Hematopoietic multipotent progenitor cell treated with erythropoietin and hydrocortisone succinate and interleukin-3 and kit ligand, for 17 days (in vitro differentiated cells): ENCODE measurements around the gene PLCB4.

Experiments
- DNase-seq: peaks from one replicate; pipeline ENCODE4 v3.0.0-alpha.2; 2015; ENCODE audit warnings: low spot score

PLCB4 gene

GRCh38 chr20:9270831-9271230 lies 201.9 kb downstream of the PLCB4 start:
- no peak for DNase-seq

- no peak for DNase-seq
These were observed 208.1 kb downstream of the PLCB4 start for GRCh38 chr20:9276966-9277468.

- DNase-seq, result no peak
These were observed 211.1 kb downstream of the PLCB4 start for GRCh38 chr20:9279918-9280401.

- DNase-seq, result no peak
These were observed 211.8 kb downstream of the PLCB4 start for GRCh38 chr20:9280666-9281065.

GRCh38 chr20:9281803-9282202 lies 212.9 kb downstream of the PLCB4 start:
- DNase-seq, result no peak

- DNase-seq, result no peak
These were observed 216.7 kb downstream of the PLCB4 start for GRCh38 chr20:9285617-9286016.

GRCh38 chr20:9286501-9287461 lies 217.9 kb downstream of the PLCB4 start:
- no peak for DNase-seq

- DNase-seq, result no peak
These were observed 218.9 kb downstream of the PLCB4 start for GRCh38 chr20:9287826-9288225.

- DNase-seq, result no peak
These were observed 221.4 kb downstream of the PLCB4 start for GRCh38 chr20:9290331-9290730.

GRCh38 chr20:9293145-9293544 lies 224.3 kb downstream of the PLCB4 start:
- DNase-seq, result no peak

- no peak for DNase-seq
These were observed 225.2 kb downstream of the PLCB4 start for GRCh38 chr20:9294041-9294440.

- no peak for DNase-seq
These were observed 230.0 kb downstream of the PLCB4 start for GRCh38 chr20:9298906-9299305.

- no peak for DNase-seq
These were observed 231.2 kb downstream of the PLCB4 start for GRCh38 chr20:9300080-9300479.

GRCh38 chr20:9300534-9300933 lies 231.6 kb downstream of the PLCB4 start:
- no peak for DNase-seq

- DNase-seq, result no peak
These were observed 232.5 kb downstream of the PLCB4 start for GRCh38 chr20:9301129-9302090.

- DNase-seq, result no peak
These were observed 233.2 kb downstream of the PLCB4 start for GRCh38 chr20:9302091-9302462.

GRCh38 chr20:9306521-9306920 lies 237.6 kb downstream of the PLCB4 start:
- DNase-seq, result no peak

- DNase-seq, result no peak
These were observed 239.2 kb downstream of the PLCB4 start for GRCh38 chr20:9308056-9308455.

- DNase-seq, result no peak
These were observed 242.2 kb downstream of the PLCB4 start for GRCh38 chr20:9311132-9311531.

GRCh38 chr20:9319687-9320384 lies 250.9 kb downstream of the PLCB4 start:
- no peak for DNase-seq

- no peak for DNase-seq
These were observed 252.1 kb downstream of the PLCB4 start for GRCh38 chr20:9321007-9321406.

GRCh38 chr20:9322661-9323060 lies 253.8 kb downstream of the PLCB4 start:
- no peak for DNase-seq
